CD14-positive monocyte (primary cell): ENCODE results near the gene TUBA4A. TPM values are rescaled to one million over a fixed set of nuclear protein-coding genes. Genes with fewer than 3 reads are reported as not detected.

ENCODE experiments used
- DNase-seq, 3 donors: peaks; one replicate each; pipeline ENCODE4 v3.0.0-alpha.2; 2011 to 2022
- H2AFZ ChIP-seq: 2 replicates; pipeline ENCODE4 v1.6.0; 2012; ENCODE audit warnings: mild to moderate bottlenecking, low read depth, low read length, inconsistent platforms; ENCODE audit not compliant: insufficient read depth, poor library complexity, severe bottlenecking
- H3K27ac ChIP-seq, 2 donors: 1 replicate in 1 of 2; 2 replicates in 1 of 2; pipeline ENCODE4 v1.5.1; 2012 to 2013; ENCODE audit warnings: low read length in 2 of 2, control low read depth in 1 of 2, inconsistent platforms in 1 of 2, low read depth in 1 of 2, mild to moderate bottlenecking in 1 of 2
- H3K27me3 ChIP-seq, 2 donors: one replicate each; pipeline versions ENCODE4 v1.6.0 to v1.6.1; 2011 to 2013; ENCODE audit warnings: low read length in 2 of 2; ENCODE audit not compliant: control insufficient read depth in 2 of 2, insufficient read depth in 2 of 2
- H3K36me3 ChIP-seq, 2 donors: replicated peaks in 1 of 2; 1 replicate in 1 of 2; 2 replicates in 1 of 2; pipeline versions ENCODE4 v1.5.1 to v1.6.1; 2012 to 2013; ENCODE audit warnings: low read length in 2 of 2, control low read depth in 1 of 2, inconsistent platforms in 1 of 2, mild to moderate bottlenecking in 1 of 2; ENCODE audit not compliant: insufficient read depth in 2 of 2, control insufficient read depth in 1 of 2
- H3K4me1 ChIP-seq, 2 donors: 1 replicate in 1 of 2; 2 replicates in 1 of 2; pipeline versions ENCODE4 v1.5.1 to v1.6.1; 2012 to 2013; ENCODE audit warnings: low read length in 2 of 2, control low read depth in 1 of 2, inconsistent platforms in 1 of 2, mild to moderate bottlenecking in 1 of 2, moderate library complexity in 1 of 2; ENCODE audit not compliant: insufficient read depth in 2 of 2, control insufficient read depth in 1 of 2
- H3K4me2 ChIP-seq: replicated peaks from 2 replicates; pipeline ENCODE3; 2012; ENCODE audit warnings: low read length, moderate library complexity, mild to moderate bottlenecking; ENCODE audit not compliant: poor library complexity, severe bottlenecking; ENCODE audit errors: extremely low read depth
- H3K4me3 ChIP-seq, 3 experiments: fragments of 200-600 bp in 1 of 3; sonication (generic) in 1 of 3; replicated peaks in 1 of 3; 1 replicate in 2 of 3; 2 replicates in 1 of 3; pipeline ENCODE4 v1.5.1; 2011 to 2013; ENCODE audit warnings: low read length in 3 of 3, mild to moderate bottlenecking in 3 of 3, control low read depth in 2 of 3, low read depth in 2 of 3, inconsistent platforms in 1 of 3, moderate library complexity in 1 of 3
- H3K79me2 ChIP-seq: 2 replicates; pipeline ENCODE4 v1.6.0; 2012; ENCODE audit warnings: mild to moderate bottlenecking, control low read depth, inconsistent platforms, low read length, moderate library complexity; ENCODE audit not compliant: insufficient read depth
- H3K9ac ChIP-seq: 2 replicates; pipeline ENCODE4 v1.6.0; 2017; ENCODE audit warnings: low read length, mild to moderate bottlenecking; ENCODE audit not compliant: insufficient read depth, poor library complexity, severe bottlenecking
- H3K9me3 ChIP-seq, 2 donors: replicated peaks in 1 of 2; 1 replicate in 1 of 2; 2 replicates in 1 of 2; pipeline versions ENCODE4 v1.5.1 to v1.6.1; 2012 to 2013; ENCODE audit warnings: low read length in 2 of 2, control low read depth in 1 of 2; ENCODE audit not compliant: control insufficient read depth in 1 of 2, insufficient read depth in 1 of 2
- H4K20me1 ChIP-seq: 2 replicates; pipeline ENCODE4 v1.6.0; 2012; ENCODE audit warnings: mild to moderate bottlenecking, low read length, control low read depth, moderate library complexity; ENCODE audit not compliant: insufficient read depth
- H3K27ac Mint-ChIP-seq, 7 donors: one replicate each; pipeline ENCODE4 v1.8.0; 2020; ENCODE audit warnings: mild to moderate bottlenecking in 7 of 7, mixed read lengths in 7 of 7, moderate library complexity in 6 of 7, inconsistent platforms in 2 of 7
- H3K27me3 Mint-ChIP-seq, 3 donors: one replicate each; pipeline ENCODE4 v1.8.0; 2021 to 2022; ENCODE audit warnings: low read depth in 3 of 3, mild to moderate bottlenecking in 3 of 3, mixed read lengths in 3 of 3, moderate library complexity in 3 of 3, inconsistent platforms in 1 of 3
- H3K36me3 Mint-ChIP-seq, 2 donors: one replicate each; pipeline ENCODE4 v1.8.0; 2020; ENCODE audit warnings: mixed read lengths in 2 of 2, inconsistent platforms in 1 of 2, mild to moderate bottlenecking in 1 of 2
- H3K4me1 Mint-ChIP-seq: one replicate; pipeline ENCODE4 v1.8.0; 2020; ENCODE audit warnings: mild to moderate bottlenecking, mixed read lengths
- H3K4me3 Mint-ChIP-seq, 2 donors: one replicate each; pipeline ENCODE4 v1.8.0; 2020; ENCODE audit warnings: mild to moderate bottlenecking in 2 of 2, mixed read lengths in 2 of 2, moderate library complexity in 1 of 2
- H3K9me3 Mint-ChIP-seq, 7 donors: one replicate each; pipeline ENCODE4 v1.8.0; 2020 to 2022; ENCODE audit warnings: mixed read lengths in 7 of 7, mild to moderate bottlenecking in 6 of 7, moderate library complexity in 6 of 7, inconsistent platforms in 2 of 7
- CTCF ChIP-seq: fragments of 200-600 bp; IDR thresholded peaks from one replicate; pipeline ENCODE4 v1.8.0; 2022; ENCODE audit warnings: antibody characterized with exemption, mild to moderate bottlenecking
- WGBS: methylation state at CpG from one replicate; pipeline ENCODE4 v1.1.5; 2013; ENCODE audit warnings: missing lambda C conversion rate; ENCODE audit not compliant: insufficient coverage; 5-methylcytosine and 5-hydroxymethylcytosine counted together
- intact Hi-C, 2 donors: fragments of 100-400 bp; cut with micrococcal nuclease; formaldehyde crosslinking; loops; one replicate each; pipeline versions ENCODE4 v1.15.0 to v1.15.1; 2023
- polyA plus RNA-seq, 3 donors: library from polyadenylated mRNA; depleted of rRNA in 1 of 3; unstranded in 2 of 3; stranded (reverse) in 1 of 3; fragments of 300-500 nt in 2 of 3; fragments of >200 nt in 1 of 3; fragmentation: Illumina TruSeq in 2 of 3; gene quantifications; 1 replicate in 2 of 3; 2 replicates in 1 of 3; pipeline ENCODE4 v1.2.3, GENCODE V29; 2012 to 2021

Gene TUBA4A
- polyA plus RNA-seq, 3 donors = 72.7 to 452 (median 81.9) TPM

GRCh38 chr2:219210886-219211362 lies 42.8 kb downstream of the TUBA4A start:
- Histone ChIP-seq H3K27ac (no peak overlapping the region), H3K4me3 (no peak overlapping the region), H2AFZ (no peak overlapping the region), H3K9ac (no peak overlapping the region), H3K9me3 (no peaks in the 10 kb centered on the region), H3K4me1 (peaks cover 17 to 19% of the 10 kb centered on the region in 2 donors), H3K36me3 (peaks cover 16 to 31% of the 10 kb centered on the region in 2 donors), H3K79me2 (no peaks in the 10 kb centered on the region), H3K4me2 (no peak overlapping the region), H4K20me1 (peaks cover 10% of the 10 kb centered on the region), H3K27me3 (peaks cover 0 to under 1% of the 10 kb centered on the region in 2 donors)
- Mint-ChIP-seq H3K27ac (peak overlapping the region in 1 of 7 donors; percentile 45), H3K4me3 (no peak overlapping the region), H3K4me1 (peaks cover 39% of the 10 kb centered on the region), H3K27me3 (peaks cover 2 to 16% (median 8%) of the 10 kb centered on the region in 3 donors), H3K36me3 (peaks cover 43 to 49% of the 10 kb centered on the region in 2 donors), H3K9me3 (peaks cover 0 to under 1% (median 0%) of the 10 kb centered on the region in 7 donors)
- no peak for DNase-seq
- 100% methylated on average over 4 of the region's 9 CpGs for whole genome bisulfite sequencing
- intact Hi-C loops = loop anchor here (2.0 to 5.0 kb wide), 3 partner anchors 40 to 50 kb away; partner anchors contain the start of genes NHEJ1 (in 2 of the 2) and SLC23A3 (in 1 of the 2)
- no peak for TF ChIP-seq CTCF

- Histone ChIP-seq H4K20me1 (peaks cover 10% of the 10 kb centered on the region), H3K27me3 (no peaks in the 10 kb centered on the region), H3K4me3 (no peak overlapping the region), H3K4me2 (no peak overlapping the region), H3K36me3 (peaks cover 16 to 31% of the 10 kb centered on the region in 2 donors), H3K4me1 (peaks cover 19 to 21% of the 10 kb centered on the region in 2 donors), H3K9me3 (no peaks in the 10 kb centered on the region), H3K9ac (no peak overlapping the region), H3K27ac (no peak overlapping the region), H3K79me2 (no peaks in the 10 kb centered on the region), H2AFZ (no peak overlapping the region)
- DNase-seq = no peak
- intact Hi-C loops = loop anchor here (2.0 to 5.0 kb wide), 3 partner anchors 40 to 50 kb away; partner anchors contain the start of genes NHEJ1 (in 2 of the 2) and SLC23A3 (in 1 of the 2)
- WGBS = 89% methylated on average over 20 of the region's 24 CpGs
- Mint-ChIP-seq H3K36me3 (peaks cover 43 to 48% of the 10 kb centered on the region in 2 donors), H3K27me3 (peaks cover 0 to 14% (median 8%) of the 10 kb centered on the region in 3 donors), H3K4me1 (peaks cover 39% of the 10 kb centered on the region), H3K9me3 (no peaks in the 10 kb centered on the region), H3K4me3 (no peak overlapping the region), H3K27ac (no peak overlapping the region)
- no peak for TF ChIP-seq CTCF
These were observed 43.4 kb downstream of the TUBA4A start for GRCh38 chr2:219210196-219210885.
